Measurements from ENCODE around the gene TUBE1. TPM values are rescaled to one million over a fixed set of nuclear protein-coding genes. Genes with fewer than 3 reads are reported as not detected.
"Not testable (repeated sequence)": the region's sequence is repeated elsewhere in the genome, so short reads cannot be mapped to it uniquely, and the experiment has no call there.

Gene TUBE1
- total and polyA plus RNA-seq, 2 donors (not counting 3 experiments of a cell fraction or from before 2014, with no cell fraction given) = 6.7 to 15.8 TPM

DNA sequence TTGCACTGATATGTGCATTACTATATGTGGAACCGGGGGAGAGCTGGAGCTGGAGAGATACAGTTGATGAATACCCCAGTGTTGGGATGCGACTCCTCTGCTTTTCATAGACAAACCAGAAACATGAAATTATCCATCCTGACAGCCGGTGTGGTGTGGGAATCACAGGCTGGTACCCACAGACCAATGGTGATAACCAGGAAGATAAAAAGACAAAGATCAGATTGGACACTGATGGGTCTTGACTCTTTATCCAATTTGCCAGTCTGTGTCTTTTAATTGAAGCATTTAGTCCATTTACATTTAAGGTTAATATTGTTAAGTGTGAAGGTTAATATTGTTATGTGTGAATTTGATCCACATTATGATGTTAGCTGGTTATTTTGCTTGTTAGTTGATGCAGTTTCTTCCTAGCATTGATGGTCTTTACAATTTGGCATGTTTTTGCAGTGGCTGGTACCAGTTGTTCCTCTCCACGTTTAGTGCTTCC is 36.0 kb downstream of the TUBE1 start:
- H3K9ac ChIP-seq (replicated peaks; ENCODE audit: extremely low read depth, insufficient read depth, low read length); H4K20me1 ChIP-seq (replicated peaks; ENCODE audit: control insufficient read depth, extremely low read depth, insufficient read depth, low read length); H3K4me2 ChIP-seq (ENCODE audit: insufficient read depth, low read length); POLR2A ChIA-PET; DNase-seq (ENCODE audit: low read depth, low spot score); H3K36me3 ChIP-seq (ENCODE audit: control insufficient read depth in 2 of 2, extremely low read depth in 1 of 2, insufficient read depth in 2 of 2, low read length in 2 of 2); dilution Hi-C loops (cut with MboI; ENCODE audit: extremely low pct_ligation_motif_present, low sequenced_read_pairs); FAIRE-seq; H3K79me2 ChIP-seq (ENCODE audit: control insufficient read depth, insufficient read depth, low read length); intact Hi-C loops (cut with micrococcal nuclease); H3K4me3 ChIP-seq (replicated peaks in 1 of 3; ENCODE audit: insufficient read depth in 1 of 3, low read depth in 1 of 3, low read length in 3 of 3); BruUV-seq (replicated peaks); H3K27me3 ChIP-seq (ENCODE audit: control insufficient read depth in 2 of 2, insufficient read depth in 2 of 2, low read length in 2 of 2); H3K9me3 ChIP-seq (replicated peaks; ENCODE audit: control insufficient read depth, insufficient read depth, low read length); H2AFZ ChIP-seq (ENCODE audit: low read depth, low read length); H3K27ac ChIP-seq (ENCODE audit: insufficient read depth, low read depth, low read length); H3K4me1 ChIP-seq (ENCODE audit: control insufficient read depth, extremely low read depth, insufficient read depth, low read length); H3K9me1 ChIP-seq (replicated peaks; ENCODE audit: control insufficient read depth, extremely low read depth, insufficient read depth, low read length): not testable (repeated sequence)
- CTCF ChIA-PET = interaction anchor here (0.8 to 3.1 kb wide), 2 partner anchors 10 to 1040 kb away, joined by 3 to 10 read pairs; no protein-coding TSS in a partner anchor

DNA sequence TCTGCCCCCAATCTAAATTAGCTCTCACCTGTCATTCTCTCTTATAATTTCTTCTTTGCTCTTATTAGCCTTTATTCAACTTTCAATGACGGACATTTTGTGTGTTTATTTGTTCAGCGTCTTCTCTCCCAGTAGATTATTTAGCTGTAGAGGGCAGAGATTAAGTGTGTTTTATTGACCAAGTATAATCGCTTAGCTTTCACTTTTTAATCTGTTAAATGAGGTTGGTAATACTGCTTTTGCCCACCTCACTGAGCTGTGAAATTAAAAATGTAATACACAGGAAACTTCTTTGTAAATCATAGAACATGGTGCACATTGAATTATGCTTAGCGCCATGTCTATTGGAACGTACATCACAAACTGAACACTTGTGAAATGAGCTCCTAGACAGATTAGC is 36.9 kb downstream of the TUBE1 start:
- POLR2A ChIA-PET = no interaction called here
- no peaks in the 10 kb centered on the region for H4K20me1 ChIP-seq (replicated peaks; ENCODE audit: control insufficient read depth, extremely low read depth, insufficient read depth, low read length)

More for the DNA sequence above, 36.9 kb downstream of the TUBE1 start:
- DNase-seq (ENCODE audit: low read depth, low spot score) = no peak
- Histone ChIP-seq H3K4me3 (replicated peaks in 1 of 3; ENCODE audit: insufficient read depth in 1 of 3, low read depth in 1 of 3, low read length in 3 of 3) (no peak overlapping the region), H3K36me3 (ENCODE audit: control insufficient read depth in 2 of 2, extremely low read depth in 1 of 2, insufficient read depth in 2 of 2, low read length in 2 of 2) (no peaks in the 10 kb centered on the region), H3K4me2 (ENCODE audit: insufficient read depth, low read length) (no peak overlapping the region), H3K9me3 (replicated peaks; ENCODE audit: control insufficient read depth, insufficient read depth, low read length) (no peaks in the 10 kb centered on the region), H3K9ac (replicated peaks; ENCODE audit: extremely low read depth, insufficient read depth, low read length) (no peak overlapping the region), H3K27me3 (ENCODE audit: control insufficient read depth in 2 of 2, insufficient read depth in 2 of 2, low read length in 2 of 2) (no peaks in the 10 kb centered on the region), H3K9me1 (replicated peaks; ENCODE audit: control insufficient read depth, extremely low read depth, insufficient read depth, low read length) (no peaks in the 10 kb centered on the region), H3K4me1 (ENCODE audit: control insufficient read depth, extremely low read depth, insufficient read depth, low read length) (no peaks in the 10 kb centered on the region), H3K27ac (ENCODE audit: insufficient read depth, low read depth, low read length) (no peak overlapping the region), H2AFZ (ENCODE audit: low read depth, low read length) (no peak overlapping the region), H3K79me2 (ENCODE audit: control insufficient read depth, insufficient read depth, low read length) (no peaks in the 10 kb centered on the region)
- FAIRE-seq = no peak
- dilution Hi-C loops (cut with MboI; ENCODE audit: extremely low pct_ligation_motif_present, low sequenced_read_pairs) = no loop called here
- CTCF ChIA-PET = interaction anchor here (0.8 to 3.1 kb wide), 5 partner anchors 8 to 1039 kb away, joined by 3 to 10 read pairs (median 4); a partner anchor contains a TSS
- BruUV-seq (replicated peaks) = no TSS peak
- intact Hi-C loops (cut with micrococcal nuclease) = no loop called here
- no peak for TF ChIP-seq POLR2A (IDR thresholded peaks at IDR 0.05; ENCODE audit: low read depth, low read length)
- TF ChIP-seq POLR2AphosphoS5 (IDR thresholded peaks at IDR 0.05; ENCODE audit: insufficient read depth, low read depth, low read length) = no peak
- TF ChIP-seq, protein P1, sequence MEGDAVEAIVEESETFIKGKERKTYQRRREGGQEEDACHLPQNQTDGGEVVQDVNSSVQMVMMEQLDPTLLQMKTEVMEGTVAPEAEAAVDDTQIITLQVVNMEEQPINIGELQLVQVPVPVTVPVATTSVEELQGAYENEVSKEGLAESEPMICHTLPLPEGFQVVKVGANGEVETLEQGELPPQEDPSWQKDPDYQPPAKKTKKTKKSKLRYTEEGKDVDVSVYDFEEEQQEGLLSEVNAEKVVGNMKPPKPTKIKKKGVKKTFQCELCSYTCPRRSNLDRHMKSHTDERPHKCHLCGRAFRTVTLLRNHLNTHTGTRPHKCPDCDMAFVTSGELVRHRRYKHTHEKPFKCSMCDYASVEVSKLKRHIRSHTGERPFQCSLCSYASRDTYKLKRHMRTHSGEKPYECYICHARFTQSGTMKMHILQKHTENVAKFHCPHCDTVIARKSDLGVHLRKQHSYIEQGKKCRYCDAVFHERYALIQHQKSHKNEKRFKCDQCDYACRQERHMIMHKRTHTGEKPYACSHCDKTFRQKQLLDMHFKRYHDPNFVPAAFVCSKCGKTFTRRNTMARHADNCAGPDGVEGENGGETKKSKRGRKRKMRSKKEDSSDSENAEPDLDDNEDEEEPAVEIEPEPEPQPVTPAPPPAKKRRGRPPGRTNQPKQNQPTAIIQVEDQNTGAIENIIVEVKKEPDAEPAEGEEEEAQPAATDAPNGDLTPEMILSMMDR (IDR thresholded peaks at IDR 0.05; ENCODE audit: extremely low read depth in 1 of 2, insufficient read depth in 1 of 2, low read depth in 1 of 2, low read length in 2 of 2) = no peak
- TF ChIP-seq GATA2 (IDR thresholded peaks at IDR 0.05; ENCODE audit: insufficient read depth, insufficient read length, low read depth, low read length) = no peak
- no peak for TF ChIP-seq FOS (IDR thresholded peaks at IDR 0.05; ENCODE audit: borderline replicate concordance, insufficient read depth, low read length)
- TF ChIP-seq JUN (IDR thresholded peaks at IDR 0.05; ENCODE audit: borderline replicate concordance, insufficient read depth, insufficient read length, low read depth) = no peak
- TF ChIP-seq, protein P2, sequence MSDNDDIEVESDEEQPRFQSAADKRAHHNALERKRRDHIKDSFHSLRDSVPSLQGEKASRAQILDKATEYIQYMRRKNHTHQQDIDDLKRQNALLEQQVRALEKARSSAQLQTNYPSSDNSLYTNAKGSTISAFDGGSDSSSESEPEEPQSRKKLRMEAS (IDR thresholded peaks at IDR 0.05; ENCODE audit: insufficient read depth, insufficient read length) = no peak
- no peak for TF ChIP-seq EZH2 (IDR thresholded peaks at IDR 0.05; ENCODE audit: borderline replicate concordance, low read depth, low read length, severe bottlenecking)
- no peak for TF ChIP-seq MYC (IDR thresholded peaks at IDR 0.05; ENCODE audit: low read depth, low read length)

Measured in endothelial cell of umbilical vein (primary cell).